Measurements from ENCODE around the gene SIGLEC8. TPM values are rescaled to one million over a fixed set of nuclear protein-coding genes. Genes with fewer than 3 reads are reported as not detected.

The SIGLEC8 gene
- total RNA-seq, 1 experiment from 2014 or later = not detected

DNA sequence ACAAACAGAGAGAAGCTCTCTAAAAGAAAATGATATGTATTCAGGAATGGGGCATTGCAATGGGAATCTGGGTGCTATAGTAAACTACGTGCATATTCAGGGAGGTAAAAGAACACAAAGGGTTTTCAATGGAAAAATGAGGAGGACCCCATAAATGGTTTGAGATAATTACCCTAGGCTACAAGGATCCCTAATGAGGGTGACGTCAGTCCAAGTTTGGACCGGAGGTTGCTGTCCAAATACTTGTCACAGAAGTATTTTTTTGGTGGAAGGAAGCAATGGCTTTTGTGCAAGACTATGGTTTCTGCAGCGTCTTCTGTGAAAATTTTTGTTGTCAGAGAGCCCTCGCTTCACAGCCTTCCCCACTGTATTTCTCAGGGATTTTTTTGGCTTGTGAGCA, 19.1 kb upstream of the SIGLEC8 start:
- no peak overlapping the region for H2AFZ ChIP-seq (ENCODE audit: low read depth, low read length, poor library complexity, severe bottlenecking)
- no peak overlapping the region for H3K4me2 ChIP-seq (ENCODE audit: low read length)
- no peaks in the 10 kb centered on the region for H4K20me1 ChIP-seq (ENCODE audit: insufficient read depth)
- H3K27me3 ChIP-seq (ENCODE audit: insufficient read depth, low read length) = peaks cover 7% of the 10 kb centered on the region; the same call in 1 of the 2 replicates
- ATAC-seq (no peak), DNase-seq (ENCODE audit: low read depth, low spot score) (no peak)
- BruUV-seq (replicated peaks) = no TSS peak
- no peaks in the 10 kb centered on the region for H3K9me3 ChIP-seq (ENCODE audit: control insufficient read depth in 1 of 2, insufficient read depth in 1 of 2, low read depth in 1 of 2, low read length in 2 of 2)
- no peak overlapping the region for H3K9ac ChIP-seq (ENCODE audit: low read length)
- TF ChIP-seq TCF7L2 (IDR thresholded peaks at IDR 0.05; ENCODE audit: borderline replicate concordance, extremely low read depth, insufficient read depth, insufficient read length) (no peak), FOSL1 (IDR thresholded peaks at IDR 0.05; ENCODE audit: low read depth) (no peak), ZFX (IDR thresholded peaks at IDR 0.05) (no peak), EGR1 (IDR thresholded peaks at IDR 0.05; ENCODE audit: low read depth) (no peak), ZNF274 (IDR thresholded peaks at IDR 0.05; ENCODE audit: low read depth, low read length) (no peak), SIN3A (IDR thresholded peaks at IDR 0.05; ENCODE audit: low read depth) (no peak), EZH2phosphoT487 (IDR thresholded peaks at IDR 0.05; ENCODE audit: borderline replicate concordance) (no peak), CEBPB (IDR thresholded peaks at IDR 0.05; ENCODE audit: low read depth) (no peak)
- TF ChIP-seq, protein P1, sequence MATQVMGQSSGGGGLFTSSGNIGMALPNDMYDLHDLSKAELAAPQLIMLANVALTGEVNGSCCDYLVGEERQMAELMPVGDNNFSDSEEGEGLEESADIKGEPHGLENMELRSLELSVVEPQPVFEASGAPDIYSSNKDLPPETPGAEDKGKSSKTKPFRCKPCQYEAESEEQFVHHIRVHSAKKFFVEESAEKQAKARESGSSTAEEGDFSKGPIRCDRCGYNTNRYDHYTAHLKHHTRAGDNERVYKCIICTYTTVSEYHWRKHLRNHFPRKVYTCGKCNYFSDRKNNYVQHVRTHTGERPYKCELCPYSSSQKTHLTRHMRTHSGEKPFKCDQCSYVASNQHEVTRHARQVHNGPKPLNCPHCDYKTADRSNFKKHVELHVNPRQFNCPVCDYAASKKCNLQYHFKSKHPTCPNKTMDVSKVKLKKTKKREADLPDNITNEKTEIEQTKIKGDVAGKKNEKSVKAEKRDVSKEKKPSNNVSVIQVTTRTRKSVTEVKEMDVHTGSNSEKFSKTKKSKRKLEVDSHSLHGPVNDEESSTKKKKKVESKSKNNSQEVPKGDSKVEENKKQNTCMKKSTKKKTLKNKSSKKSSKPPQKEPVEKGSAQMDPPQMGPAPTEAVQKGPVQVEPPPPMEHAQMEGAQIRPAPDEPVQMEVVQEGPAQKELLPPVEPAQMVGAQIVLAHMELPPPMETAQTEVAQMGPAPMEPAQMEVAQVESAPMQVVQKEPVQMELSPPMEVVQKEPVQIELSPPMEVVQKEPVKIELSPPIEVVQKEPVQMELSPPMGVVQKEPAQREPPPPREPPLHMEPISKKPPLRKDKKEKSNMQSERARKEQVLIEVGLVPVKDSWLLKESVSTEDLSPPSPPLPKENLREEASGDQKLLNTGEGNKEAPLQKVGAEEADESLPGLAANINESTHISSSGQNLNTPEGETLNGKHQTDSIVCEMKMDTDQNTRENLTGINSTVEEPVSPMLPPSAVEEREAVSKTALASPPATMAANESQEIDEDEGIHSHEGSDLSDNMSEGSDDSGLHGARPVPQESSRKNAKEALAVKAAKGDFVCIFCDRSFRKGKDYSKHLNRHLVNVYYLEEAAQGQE (IDR thresholded peaks at IDR 0.05; ENCODE audit: low read depth) = no peak
- intact Hi-C loops (cut with micrococcal nuclease) = no loop called here
- H3K79me2 ChIP-seq (ENCODE audit: insufficient read depth, low read length) = no peaks in the 10 kb centered on the region
- no peak overlapping the region for H3K27ac ChIP-seq (ENCODE audit: low read depth, low read length)
- CTCF ChIA-PET = no interaction called here
- peaks cover 4 to 13% of the 10 kb centered on the region in 2 experiments; a peak in 2 of 4 replicates for H3K4me1 ChIP-seq (ENCODE audit: control insufficient read depth in 1 of 2, insufficient read depth in 2 of 2, low read length in 2 of 2)
- H3K9me2 ChIP-seq (ENCODE audit: insufficient read depth) = no peaks in the 10 kb centered on the region
- POLR2A ChIA-PET = no interaction called here
- no peak overlapping the region for H3K4me3 ChIP-seq (replicated peaks in 1 of 2; ENCODE audit: low read depth in 1 of 2, low read length in 2 of 2)
- RAD21 ChIA-PET (ENCODE audit: low non-redundant PET in 1 of 2, low total read pairs in 2 of 2, uncharacterized antibody in 2 of 2, unreplicated experiment in 2 of 2) = no interaction called here
- H3K36me3 ChIP-seq (ENCODE audit: control insufficient read depth in 1 of 2, insufficient read depth in 2 of 2, low read length in 2 of 2) = no peaks in the 10 kb centered on the region
